NCI-H82 (cell line): Measurements from ENCODE around the gene RAB4B.
"Not testable (repeated sequence)": the region's sequence is repeated elsewhere in the genome, so short reads cannot be mapped to it uniquely, and the experiment has no call there.

Experiments
- DNase-seq: peaks from one replicate; lab custom pipeline; 2025; lab: John Stamatoyannopoulos, UW

The RAB4B gene

DNA sequence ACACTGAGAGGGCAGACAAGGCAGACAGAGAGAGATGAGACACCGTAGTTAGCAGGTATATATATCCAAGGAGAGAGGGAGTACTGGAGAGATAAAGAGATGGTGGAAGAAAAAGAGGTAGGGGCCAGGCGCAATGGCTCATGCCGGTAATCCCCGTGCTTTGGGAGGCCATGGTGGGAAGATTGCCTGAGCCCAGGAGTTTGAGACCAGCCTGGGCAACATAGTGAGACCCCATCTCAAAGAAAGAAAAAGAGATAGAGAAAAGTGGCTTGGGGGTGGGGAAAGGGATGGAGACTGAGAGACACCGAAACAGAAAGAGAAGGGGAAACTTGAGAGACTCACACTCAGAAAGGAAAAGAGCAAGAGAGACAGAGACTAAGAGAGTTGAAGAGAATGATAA lies 2.5 kb downstream of the RAB4B start:
- DNase-seq: no peak

DNA sequence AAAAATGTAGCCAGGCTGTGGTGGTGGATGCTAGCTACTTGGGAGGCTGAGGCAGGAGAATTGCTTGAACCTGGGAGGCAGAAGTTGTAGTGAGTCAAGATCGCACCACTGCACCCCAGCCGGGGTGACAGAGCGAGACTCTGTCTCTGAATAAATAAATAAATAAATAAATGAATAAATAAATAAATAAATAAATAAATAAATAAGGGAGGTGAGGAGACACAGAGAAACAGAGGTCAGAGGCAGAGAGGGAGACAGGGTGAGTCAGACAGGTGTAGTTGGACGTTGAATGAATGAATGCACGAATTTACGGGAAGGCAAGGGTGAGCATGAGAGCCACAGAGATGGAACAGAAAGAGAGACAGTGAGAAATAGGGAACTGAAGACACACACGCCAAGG lies 3.1 kb downstream of the RAB4B start:
- DNase-seq: no peak

DNA sequence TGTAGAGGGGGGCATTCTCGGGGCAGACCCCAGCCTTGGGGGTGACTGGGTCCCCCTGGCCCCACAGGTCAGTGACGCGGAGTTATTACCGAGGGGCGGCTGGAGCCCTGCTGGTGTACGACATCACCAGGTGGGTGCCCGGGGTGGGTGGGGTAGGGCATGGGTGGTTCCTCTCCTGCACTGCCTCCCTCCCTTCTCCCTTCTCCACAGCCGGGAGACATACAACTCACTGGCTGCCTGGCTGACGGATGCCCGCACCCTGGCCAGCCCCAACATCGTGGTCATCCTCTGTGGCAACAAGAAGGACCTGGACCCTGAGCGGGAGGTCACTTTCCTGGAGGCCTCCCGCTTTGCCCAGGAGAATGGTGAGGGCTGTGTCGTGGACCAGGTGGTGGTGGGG lies 5.7 kb downstream of the RAB4B start:
- DNase-seq: no peak

DNA sequence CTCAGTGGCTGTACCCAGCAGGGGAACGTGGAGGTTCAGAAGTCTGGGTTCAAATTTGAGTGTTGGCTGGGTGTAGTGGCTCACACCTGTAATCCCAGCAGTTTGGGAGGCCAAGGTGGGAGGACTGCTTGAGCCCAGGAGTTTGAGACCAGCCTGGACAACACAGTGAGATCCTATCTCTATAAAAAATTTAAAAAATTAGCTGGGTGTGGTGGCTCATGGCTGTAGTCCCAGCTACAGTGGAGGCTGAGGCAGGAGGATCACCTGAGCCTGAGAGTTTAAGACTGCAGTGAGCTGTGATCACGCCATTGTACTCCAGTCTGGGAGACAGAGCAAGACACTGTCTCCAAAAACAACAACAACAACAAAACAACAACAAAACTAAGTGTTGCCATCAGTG lies 6.1 kb downstream of the RAB4B start:
- not testable (repeated sequence) for DNase-seq

DNA sequence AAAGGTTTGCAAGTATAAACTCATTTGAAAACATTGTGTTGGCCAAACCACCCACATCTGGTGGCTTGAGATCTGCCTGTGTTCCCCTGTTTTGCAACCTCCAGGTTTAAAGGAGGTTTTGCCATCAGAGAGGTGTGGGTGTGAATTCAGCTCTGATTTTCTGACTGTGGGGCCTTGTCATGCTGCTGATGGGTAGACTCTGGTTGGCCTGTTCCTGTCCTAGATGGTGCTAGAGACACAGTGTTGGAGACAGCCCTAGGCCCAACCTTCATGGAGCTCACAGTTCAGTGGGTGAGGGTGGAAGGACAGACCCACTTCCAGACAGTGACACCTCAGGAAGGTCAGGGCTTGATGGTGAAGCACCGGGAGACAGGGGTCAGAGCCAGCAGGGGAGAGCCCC lies 7.5 kb downstream of the RAB4B start:
- DNase-seq: no peak

DNA sequence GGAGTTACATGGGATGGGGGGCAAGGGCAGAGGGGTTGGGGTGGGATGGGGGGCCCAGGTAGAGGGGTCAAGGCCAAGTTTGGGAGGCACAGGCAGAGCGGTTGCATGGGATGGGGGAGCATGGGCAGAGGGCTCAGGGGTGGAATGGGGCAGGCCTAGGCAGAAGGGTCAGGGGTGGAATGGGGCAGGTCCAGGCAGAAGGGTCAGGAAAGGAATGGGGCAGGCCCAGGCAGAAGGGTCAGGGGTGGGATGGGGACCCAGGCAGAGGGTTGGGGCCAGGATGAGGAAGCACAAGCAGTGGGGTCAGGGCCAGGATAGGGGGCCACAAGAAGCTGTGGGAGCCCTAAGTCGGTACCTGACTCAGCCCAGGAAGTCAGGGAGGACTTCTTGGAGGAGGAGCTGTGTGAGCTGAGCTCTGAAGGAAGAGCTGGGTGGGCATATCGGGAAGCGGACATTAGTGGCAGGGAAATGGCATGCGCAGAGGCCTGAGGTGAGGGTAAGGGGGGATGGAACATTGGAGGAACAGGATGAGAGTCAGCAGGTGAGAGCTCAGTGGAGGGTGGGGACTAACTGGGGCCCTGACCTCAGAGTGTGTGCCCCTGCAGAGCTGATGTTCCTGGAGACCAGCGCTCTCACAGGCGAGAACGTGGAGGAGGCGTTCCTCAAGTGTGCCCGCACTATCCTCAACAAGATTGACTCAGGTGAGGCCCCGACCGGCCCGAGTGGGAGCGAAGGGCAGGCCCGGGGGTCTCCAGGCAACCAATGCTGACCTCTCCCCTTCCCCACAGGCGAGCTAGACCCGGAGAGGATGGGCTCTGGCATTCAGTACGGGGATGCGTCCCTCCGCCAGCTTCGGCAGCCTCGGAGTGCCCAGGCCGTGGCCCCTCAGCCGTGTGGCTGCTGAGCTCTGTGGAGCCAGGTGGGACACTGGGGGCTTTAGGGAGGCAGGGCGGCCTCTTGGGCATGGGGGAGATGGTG lies 8.3 kb downstream of the RAB4B start:
- DNase-seq: no peak

DNA sequence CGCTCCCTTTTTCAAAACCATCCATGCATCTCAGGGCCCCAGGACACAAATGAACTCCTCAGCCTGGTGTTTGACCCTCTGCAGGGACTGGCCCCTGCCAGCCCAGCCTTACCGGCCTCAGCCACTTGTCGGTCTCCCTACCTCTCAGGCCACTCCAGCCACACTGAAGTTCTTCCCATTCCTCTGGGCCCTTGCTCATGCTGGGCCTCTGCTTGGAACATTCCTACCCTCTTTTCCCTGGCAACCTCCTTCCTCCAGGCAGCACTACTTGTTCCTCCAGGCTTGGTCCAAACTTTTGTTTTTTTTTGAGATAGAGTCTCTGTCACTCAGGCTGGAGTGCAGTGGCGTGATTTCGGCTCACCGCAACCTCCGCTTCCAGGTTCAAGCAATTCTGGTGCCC lies 13.3 kb downstream of the RAB4B start:
- DNase-seq: no peak

DNA sequence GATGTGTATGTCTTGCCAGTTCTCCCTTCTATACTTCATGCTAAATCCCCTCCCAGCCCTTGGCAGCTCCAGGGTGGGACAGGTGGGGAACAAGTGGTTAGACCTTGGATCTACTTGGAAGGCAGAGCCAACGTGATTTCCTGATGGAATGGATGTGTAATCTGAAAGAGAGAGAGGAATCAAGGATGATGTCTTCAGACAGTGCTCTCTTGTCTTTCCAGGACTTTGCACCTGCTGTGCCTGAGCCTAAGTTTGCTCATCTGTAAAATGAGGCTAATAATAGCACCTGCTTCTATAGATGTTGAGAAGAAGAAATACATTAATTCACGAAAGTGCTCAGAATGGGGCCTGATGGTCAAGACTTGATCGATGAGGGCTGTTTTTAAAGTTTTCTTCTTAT lies 13.9 kb downstream of the RAB4B start:
- no peak for DNase-seq

DNA sequence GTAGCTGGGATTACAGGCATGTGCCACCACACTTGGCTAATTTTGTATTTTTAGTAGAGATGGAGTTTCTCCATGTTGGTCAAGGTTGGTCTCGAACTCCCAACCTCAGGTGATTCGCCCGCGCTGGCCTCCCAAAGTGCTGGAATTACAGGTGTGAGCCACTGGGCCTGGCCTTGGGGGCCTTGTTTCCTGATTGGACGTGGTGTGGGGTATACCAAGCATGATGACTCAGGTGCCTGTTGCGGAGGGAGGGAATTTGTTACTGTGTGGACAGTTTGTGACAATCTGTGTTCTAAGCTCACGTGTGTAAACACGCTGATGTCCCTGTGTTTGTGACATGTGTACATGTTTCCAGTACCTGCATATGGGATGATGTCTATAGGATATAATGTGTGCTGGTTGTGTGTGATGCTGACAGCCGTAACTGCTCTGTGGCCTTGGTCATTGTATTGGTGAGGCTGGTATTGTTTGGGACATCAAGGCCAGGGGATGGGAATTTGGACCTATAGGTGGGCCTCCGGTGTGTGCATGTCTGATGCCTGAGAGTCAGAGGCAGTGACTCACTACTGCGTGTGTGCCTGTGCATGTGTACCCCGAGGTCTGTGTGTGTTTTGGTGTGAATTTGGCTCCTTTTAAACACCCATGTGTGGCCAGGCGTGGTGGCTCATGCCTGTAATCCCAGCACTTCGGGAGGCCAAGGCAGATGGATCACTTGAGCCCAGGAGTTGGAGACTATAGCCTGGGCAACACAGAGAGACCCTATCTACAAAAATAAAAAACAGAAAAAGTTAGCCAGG lies 19.3 kb downstream of the RAB4B start:
- no peak for DNase-seq

DNA sequence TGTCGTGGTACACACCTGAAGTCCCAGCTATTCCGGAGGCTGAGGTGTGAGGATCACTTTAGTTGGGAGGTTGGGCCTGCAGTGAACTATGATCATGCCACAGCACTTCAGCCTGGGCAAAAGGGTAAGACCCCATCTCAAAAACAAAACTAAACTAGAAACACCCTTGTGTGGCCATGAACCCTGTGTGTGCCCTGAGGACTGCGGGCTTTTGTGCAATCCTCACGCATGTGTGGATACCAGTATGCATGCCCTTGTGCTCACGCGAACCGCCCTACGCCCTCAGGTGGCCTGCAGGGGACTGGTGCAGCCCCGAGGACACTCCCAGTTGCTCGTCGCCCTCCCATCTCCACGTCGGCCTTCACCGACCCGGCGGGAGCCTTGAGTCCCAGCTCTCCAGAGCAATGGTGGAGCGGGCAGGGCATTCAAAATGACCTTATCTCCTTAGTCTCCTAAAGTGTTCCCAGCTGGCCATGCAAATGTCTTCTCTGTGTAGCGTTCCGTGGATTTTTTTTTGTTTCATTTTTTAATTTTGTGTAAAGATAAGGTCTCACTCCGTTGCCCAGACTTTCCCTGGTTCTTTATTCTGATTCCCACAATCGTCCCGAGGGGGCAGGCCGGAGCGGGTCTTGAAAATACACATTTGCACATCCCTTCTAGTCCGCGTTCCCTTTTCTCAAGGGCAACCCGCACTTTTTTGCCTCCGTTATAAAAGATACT lies 20.1 kb downstream of the RAB4B start:
- DNase-seq: peak; percentile 87

DNA sequence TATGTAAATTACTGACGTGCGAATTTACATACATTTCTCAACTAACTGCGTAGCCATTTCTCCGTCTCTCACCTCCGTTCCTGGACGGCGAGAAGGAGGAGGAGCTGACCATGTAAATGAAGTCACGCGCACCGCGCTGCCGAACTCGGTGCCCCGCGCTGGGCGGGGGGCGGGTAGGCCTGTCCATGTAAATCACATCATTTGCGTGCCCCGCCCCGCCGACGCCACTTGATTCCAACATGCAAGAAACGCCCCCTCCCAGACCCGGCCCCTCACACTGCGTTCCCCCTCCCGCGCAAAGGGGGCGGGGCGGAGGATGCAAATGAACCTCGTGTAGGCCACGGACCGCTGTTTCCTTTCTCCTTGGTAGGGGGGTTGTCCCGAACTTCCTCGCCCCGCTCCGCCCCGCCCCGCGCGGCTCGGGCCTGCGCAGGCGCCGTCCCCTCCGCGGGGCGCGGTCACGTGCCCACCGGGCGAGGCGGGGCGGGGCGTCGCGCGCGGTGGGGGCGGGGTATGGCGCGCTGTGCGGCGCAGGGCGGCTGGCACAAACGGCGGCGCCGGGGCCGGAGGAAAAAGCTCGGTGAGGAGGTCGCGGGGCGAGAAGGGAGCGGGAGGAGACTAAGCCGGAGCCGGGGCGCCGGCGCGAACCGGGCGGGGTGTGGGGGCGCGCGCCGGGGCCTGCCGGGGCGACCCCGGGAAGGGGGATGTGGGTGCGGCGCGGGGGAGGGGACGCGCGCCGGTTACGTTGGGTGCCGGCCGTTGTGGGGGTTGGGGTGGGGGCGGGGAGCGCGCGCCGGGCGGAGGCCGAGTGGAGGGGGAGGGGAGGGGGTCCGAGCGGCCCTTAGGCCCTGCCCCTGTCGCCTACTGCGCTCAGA lies 20.9 kb downstream of the RAB4B start, which contains the start of gene EGLN2:
TSS of gene EGLN2 (plus strand) at position 509 of the 875 bp plus-strand sequence. CDS start 1,382 bp downstream, outside the sequence.
- DNase-seq: peak; percentile 100

DNA sequence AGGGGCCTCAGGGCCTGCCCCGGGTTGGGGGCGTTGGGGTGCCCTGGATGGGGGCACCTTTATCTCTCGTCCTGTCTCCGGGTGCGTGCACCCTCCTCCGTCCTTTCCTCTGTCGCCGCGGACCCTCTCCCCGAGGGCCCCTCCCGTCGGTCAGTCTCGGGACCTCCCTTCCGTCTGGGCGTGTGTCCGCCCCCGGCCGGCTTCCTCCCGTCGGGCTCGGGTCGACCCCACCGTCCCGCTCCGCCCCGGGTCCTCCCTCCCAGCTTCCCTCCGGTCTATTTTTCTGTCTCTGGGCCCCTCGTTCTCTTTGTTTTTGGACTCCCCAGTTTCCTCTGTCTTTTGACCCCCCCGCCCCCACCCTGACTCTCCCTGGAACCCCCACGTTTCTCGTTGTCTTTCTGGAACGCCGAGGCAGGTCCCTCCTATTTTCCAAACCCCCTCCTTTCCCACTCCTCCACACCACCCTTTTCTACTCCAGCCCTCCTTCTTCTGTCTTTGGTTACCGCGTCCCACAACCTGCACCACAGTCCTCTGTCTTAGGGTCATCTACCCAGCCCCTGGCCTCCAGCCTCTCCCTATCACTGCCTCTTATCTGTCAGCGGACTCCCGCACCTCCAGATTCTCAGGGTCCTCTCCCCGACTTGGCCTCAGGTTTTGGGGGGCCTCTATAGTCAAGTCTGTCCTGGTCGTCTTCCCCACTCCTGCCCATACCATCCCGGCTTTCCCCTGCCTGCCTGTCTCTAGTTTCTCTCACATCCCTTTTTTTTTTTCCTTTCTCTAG lies 21.7 kb downstream of the RAB4B start:
- peak; percentile 65 for DNase-seq

DNA sequence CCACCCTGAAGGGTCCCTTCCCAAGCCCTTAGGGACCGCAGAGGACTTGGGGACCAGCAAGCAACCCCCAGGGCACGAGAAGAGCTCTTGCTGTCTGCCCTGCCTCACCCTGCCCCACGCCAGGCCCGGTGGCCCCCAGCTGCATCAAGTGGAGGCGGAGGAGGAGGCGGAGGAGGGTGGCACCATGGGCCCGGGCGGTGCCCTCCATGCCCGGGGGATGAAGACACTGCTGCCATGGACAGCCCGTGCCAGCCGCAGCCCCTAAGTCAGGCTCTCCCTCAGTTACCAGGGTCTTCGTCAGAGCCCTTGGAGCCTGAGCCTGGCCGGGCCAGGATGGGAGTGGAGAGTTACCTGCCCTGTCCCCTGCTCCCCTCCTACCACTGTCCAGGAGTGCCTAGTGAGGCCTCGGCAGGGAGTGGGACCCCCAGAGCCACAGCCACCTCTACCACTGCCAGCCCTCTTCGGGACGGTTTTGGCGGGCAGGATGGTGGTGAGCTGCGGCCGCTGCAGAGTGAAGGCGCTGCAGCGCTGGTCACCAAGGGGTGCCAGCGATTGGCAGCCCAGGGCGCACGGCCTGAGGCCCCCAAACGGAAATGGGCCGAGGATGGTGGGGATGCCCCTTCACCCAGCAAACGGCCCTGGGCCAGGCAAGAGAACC lies 22.4 kb downstream of the RAB4B start:
- DNase-seq: no peak

DNA sequence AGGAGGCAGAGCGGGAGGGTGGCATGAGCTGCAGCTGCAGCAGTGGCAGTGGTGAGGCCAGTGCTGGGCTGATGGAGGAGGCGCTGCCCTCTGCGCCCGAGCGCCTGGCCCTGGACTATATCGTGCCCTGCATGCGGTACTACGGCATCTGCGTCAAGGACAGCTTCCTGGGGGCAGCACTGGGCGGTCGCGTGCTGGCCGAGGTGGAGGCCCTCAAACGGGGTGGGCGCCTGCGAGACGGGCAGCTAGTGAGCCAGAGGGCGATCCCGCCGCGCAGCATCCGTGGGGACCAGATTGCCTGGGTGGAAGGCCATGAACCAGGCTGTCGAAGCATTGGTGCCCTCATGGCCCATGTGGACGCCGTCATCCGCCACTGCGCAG lies 22.9 kb downstream of the RAB4B start:
- DNase-seq: no peak

DNA sequence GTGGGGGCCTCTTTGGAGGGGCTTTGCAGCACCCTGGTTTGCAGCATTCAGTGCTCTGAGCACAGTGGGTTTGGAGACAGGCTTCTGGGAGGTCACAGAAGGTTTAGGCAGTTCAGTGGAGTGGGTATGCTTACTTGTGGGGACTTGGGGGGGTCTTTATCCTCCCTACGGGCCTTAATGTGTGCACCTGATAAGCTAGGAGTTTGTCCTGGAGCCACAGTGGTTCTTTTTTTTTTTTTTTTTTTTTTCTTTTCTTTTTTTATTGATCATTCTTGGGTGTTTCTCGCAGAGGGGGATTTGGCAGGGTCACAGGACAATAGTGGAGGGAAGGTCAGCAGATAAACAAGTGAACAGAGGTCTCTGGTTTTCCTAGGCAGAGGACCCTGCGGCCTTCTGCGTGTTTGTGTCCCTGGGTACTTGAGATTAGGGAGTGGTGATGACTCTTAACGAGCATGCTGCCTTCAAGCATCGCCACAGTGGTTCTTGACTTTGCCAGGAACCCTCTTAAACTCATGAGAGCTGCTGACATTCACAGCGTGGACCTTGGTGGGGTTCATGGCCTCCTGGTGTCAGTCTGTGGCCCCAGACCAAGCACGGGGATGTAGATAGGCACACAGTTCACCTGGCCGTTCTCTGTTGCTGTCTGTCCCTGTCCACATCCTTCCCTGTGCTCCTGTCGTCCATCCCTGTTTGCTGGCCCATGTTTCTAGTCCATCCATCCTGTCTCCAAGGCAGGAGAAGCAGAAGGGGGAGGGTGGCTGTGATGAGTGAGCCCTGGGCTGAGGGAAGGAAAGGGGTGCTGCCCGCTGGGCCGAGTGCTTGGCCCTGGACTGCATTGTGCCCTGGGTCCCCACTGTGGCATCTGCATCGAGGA lies 23.6 kb downstream of the RAB4B start:
- DNase-seq: no peak

DNA sequence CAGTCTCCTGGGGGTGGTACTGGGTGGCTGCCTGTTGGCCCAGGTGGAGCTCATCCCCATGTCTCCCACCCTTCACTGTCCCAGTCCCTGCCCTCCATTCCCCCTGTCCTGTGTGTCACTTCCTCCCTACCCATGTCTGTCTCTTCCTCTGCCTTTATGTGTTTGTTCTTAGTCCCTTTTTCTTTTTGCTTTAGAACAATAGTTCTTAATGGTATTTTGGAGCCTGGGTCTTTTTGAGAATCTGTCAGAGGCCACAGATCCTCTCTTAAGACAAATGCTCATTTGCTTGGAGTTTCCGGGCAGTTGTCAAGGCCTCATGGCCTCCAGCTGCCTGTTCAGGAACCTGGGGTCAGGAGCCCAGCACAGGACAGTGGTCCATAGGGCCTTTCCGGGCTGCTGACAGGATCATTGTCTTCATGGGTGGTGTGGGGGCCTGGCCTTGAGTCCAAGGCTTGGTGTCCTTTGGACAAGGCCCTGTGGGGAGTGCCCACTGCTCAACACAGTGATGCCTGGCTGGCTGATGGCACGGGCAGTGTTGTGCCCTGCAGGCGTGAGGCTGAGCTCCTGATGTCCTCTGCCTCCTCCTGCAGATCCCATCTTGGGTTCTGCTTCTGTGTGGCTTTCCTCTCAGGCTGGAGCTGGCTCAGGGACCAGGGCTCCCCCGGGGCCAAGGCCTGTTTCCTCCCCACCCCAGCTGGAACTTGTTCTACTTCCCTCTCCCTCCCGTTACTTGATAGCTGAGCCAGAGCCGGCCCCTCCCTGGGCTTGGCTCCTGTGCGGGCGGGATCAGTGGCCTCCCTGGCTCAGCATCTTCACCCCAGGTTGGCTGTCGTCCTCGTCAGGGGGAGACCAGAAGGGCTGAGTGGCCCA lies 24.5 kb downstream of the RAB4B start:
- DNase-seq: no peak

DNA sequence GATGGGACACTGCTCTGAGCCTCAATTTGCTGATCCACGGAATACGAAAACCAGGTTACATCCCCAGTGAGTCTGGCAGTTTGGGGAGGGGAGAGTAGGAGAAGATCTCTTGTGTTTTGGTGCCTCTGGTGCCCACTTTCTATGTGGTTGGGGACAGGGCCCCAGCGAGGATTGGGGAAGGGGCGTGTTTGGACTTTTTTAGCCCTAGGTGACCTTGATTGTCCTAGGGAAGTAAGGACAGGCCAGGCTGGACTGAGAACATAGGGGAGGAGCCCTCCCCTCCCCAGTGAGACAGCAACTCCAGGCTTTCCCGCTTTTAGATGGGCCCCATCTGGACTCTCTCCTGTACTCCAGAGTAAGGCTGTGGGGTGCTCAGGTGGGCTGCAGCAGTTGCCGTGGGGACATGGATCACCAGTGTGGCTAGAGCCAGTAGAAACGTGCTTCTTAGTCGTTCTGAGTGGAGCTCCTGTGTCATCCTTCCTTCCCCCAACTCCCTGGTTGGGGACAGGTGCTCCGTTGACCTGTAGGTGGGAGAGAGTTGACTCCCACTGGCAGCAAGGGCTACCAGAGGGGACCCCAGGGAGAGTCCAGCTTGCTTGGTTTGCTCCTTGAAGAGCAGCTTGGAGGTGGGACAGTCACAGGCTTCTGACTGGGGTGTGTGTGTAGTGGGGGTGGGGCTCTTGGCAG lies 25.3 kb downstream of the RAB4B start:
- no peak for DNase-seq
